Epithelial cell of proximal tubule (primary cell): ENCODE data around the gene KCNK10. TPM values are rescaled to one million over a fixed set of nuclear protein-coding genes. Genes with fewer than 3 reads are reported as not detected.

Experiments
- DNase-seq: peaks from one replicate; pipeline ENCODE4 v3.0.0-alpha.2; 2011; ENCODE audit warnings: low read depth
- H3K4me3 ChIP-seq: 2 replicates; pipeline ENCODE4 v1.5.1; 2011; ENCODE audit warnings: low read depth, mild to moderate bottlenecking, low read length
- CTCF ChIP-seq: conservative IDR thresholded peaks from 2 replicates; pipeline ENCODE4 v1.5.1; 2012; ENCODE audit warnings: low read depth, mild to moderate bottlenecking, low read length
- total RNA-seq: library from RNA; depleted of rRNA; stranded (reverse); fragments of >200 nt; gene quantifications from 2 replicates; pipeline ENCODE4 v1.2.3, GENCODE V29; 2015

The KCNK10 gene
- total RNA-seq, 1 donor from 2014 or later = 4.2 TPM

- DNase-seq = no peak
- no peak for TF ChIP-seq CTCF
Observed at GRCh38 chr14:88202286-88202685, 120.8 kb downstream of the KCNK10 start.

DNA sequence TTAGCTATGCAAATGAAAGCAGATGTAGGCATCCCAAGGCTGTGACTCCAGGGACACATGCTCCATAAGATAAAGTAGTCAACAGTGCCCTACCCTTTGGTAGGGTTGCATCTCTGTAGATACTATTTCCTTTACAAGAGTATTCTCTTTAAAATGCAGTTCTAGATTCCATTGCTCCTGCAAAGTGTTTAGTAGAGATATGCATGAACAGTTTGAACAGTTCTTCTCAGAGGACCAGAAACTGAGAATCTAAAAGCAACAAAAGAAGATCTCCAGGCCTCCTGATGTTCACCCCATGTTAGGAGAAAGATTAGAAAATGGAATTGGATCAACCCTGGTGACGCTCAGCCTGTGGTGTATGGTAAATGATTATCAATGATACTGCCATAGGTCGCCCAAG lies 121.2 kb downstream of the KCNK10 start:
- TF ChIP-seq CTCF = no peak
- no peak for DNase-seq
- no peak overlapping the region for H3K4me3 ChIP-seq

More at GRCh38 chr14:88202286-88202685, 120.8 kb downstream of the KCNK10 start:
- H3K4me3 ChIP-seq = no peak overlapping the region

DNA sequence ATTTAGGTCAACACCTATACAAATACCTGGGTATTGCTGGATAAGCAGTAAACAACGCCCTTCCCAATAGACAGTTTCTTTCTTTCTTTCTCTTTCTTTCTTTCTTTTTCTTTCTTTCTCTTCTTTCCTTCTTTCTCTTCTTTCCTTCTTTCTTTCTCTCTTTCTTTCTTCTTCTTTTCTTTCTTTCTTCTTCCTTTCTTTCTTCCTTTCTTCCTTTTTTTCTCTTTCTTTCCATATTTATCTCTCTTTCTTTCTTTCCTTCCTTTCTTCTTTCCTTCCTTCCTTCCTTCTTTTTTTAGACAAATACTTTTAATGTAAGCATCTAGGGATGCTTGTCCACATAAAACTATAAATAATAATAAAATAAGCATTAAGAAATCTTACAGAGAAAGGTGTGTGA lies 123.2 kb downstream of the KCNK10 start:
- DNase-seq = no peak
- H3K4me3 ChIP-seq = no peak overlapping the region
- TF ChIP-seq CTCF = no peak

GRCh38 chr14:88198446-88198845 lies 124.6 kb downstream of the KCNK10 start:
- no peak overlapping the region for H3K4me3 ChIP-seq
- TF ChIP-seq CTCF = no peak

DNA sequence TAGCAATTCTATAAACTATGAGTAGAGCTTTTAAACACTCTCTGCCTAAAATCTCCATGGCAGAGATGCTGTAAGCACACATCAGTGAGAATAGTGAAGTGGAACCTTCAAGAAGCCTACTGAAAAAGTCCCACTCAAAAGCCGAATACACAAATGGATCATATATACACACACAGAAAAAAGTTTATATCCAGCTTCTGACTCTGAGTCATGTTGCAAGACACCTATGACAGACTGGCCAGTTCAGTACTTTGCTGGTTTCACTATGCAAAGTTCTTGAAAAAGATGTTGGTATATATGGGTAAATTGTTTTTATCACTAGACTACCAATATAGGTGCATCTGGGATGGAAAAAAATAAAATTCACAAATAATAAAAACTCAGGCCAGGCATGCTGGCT lies 126.1 kb downstream of the KCNK10 start:
- H3K4me3 ChIP-seq = no peak overlapping the region
- no peak for TF ChIP-seq CTCF
- no peak for DNase-seq

More at GRCh38 chr14:88198446-88198845, 124.6 kb downstream of the KCNK10 start:
- no peak for DNase-seq

DNA sequence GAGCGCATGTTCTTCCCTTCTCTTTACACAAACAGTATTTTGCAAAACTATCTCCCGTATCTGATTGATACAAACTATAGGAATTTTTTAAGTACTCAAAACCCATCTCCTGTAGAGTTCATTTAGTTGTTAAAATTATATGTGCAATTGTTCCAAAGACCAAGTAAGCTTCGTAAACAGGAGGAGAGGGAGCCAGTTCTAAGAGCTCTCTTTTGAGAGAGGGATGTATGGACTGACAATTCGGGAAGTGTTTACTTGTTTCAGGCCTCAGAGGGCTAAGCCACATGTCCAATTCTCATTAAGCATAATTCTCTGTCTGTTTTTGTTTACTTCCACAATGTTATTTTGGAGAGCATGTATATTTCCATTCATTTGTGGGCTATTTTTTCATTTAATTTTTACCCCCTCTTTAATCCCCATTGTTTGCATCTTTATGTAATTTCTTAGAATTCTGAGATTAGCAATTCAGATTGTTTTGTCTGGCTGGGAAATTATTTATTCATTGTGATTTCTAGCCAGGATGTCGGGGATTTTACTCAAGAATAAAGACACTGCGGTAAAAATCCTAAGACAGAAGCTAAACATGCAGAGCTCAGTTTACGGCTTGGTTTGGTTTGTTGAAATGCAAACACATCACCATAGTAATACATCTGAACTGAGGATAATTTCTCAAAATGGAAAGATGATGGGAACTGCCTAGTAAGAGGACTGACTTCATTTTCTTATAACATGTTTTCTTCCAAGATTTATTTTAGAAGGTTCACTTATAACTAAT lies 126.8 kb downstream of the KCNK10 start:
- H3K4me3 ChIP-seq = no peak overlapping the region
- no peak for DNase-seq
- no peak for TF ChIP-seq CTCF

DNA sequence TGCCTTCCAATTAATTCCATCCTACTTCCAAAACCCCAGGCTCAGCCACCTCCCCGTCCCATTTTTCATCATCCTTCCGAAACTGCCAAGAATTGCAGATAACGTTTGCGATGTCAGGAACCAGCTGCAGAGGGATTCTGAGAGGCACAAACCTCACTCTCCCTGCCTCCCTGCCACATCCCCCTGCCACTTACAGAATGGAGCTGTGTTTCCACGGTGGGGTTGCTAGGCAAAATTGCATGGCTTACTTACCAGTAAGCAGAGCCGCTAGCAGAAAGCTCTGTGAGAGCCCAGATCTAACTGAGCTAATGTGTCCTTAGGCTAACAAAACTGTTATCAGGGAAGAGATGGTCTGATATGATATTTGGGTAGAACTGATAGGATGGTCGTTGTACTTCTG lies 127.4 kb downstream of the KCNK10 start:
- no peak for DNase-seq
- no peak overlapping the region for H3K4me3 ChIP-seq
- TF ChIP-seq CTCF = no peak
